Astrocyte (in vitro differentiated cells and primary cell): ENCODE measurements around the gene HERC2. TPM values are rescaled to one million over a fixed set of nuclear protein-coding genes. Genes with fewer than 3 reads are reported as not detected.

Experiments used
- DNase-seq: peaks from one replicate; pipeline ENCODE4 v3.0.0-alpha.2; 2010; ENCODE audit warnings: low read depth
- FAIRE-seq: peaks from 2 replicates; lab custom pipeline; 2011; peaks lifted over from hg19 to GRCh38; lab: Jason Lieb, UNC
- H2AFZ ChIP-seq: 2 replicates; pipeline ENCODE4 v1.6.0; 2012; ENCODE audit warnings: low read depth, low read length, inconsistent platforms
- H3K27ac ChIP-seq: 2 replicates; pipeline ENCODE4 v1.5.1; 2011; ENCODE audit warnings: low read depth, low read length, inconsistent platforms
- H3K27me3 ChIP-seq: 2 replicates; pipeline ENCODE4 v1.6.0; 2011; ENCODE audit warnings: low read length, inconsistent platforms; ENCODE audit not compliant: insufficient read depth
- H3K36me3 ChIP-seq: 2 replicates; pipeline ENCODE4 v1.5.1; 2011; ENCODE audit warnings: low read length, inconsistent platforms; ENCODE audit not compliant: insufficient read depth
- H3K4me1 ChIP-seq: 2 replicates; pipeline ENCODE4 v1.5.1; 2011; ENCODE audit warnings: low read length, inconsistent platforms; ENCODE audit not compliant: insufficient read depth
- H3K4me2 ChIP-seq: 2 replicates; pipeline ENCODE4 v1.6.0; 2012; ENCODE audit warnings: low read length, inconsistent platforms
- H3K4me3 ChIP-seq: 2 replicates; pipeline ENCODE4 v1.5.1; 2011; ENCODE audit warnings: low read depth, mild to moderate bottlenecking, low read length, inconsistent platforms; ENCODE audit not compliant: insufficient read depth
- H3K79me2 ChIP-seq: 2 replicates; pipeline ENCODE4 v1.6.0; 2012; ENCODE audit warnings: mild to moderate bottlenecking, low read length, inconsistent platforms; ENCODE audit not compliant: insufficient read depth
- H3K9ac ChIP-seq: 2 replicates; pipeline ENCODE4 v1.6.0; 2012; ENCODE audit warnings: mild to moderate bottlenecking, low read length, inconsistent platforms
- H3K9me3 ChIP-seq: 2 replicates; pipeline ENCODE4 v1.5.1; 2012; ENCODE audit warnings: low read depth, mild to moderate bottlenecking, low read length, inconsistent platforms; ENCODE audit not compliant: insufficient read depth
- H4K20me1 ChIP-seq: 2 replicates; pipeline ENCODE4 v1.6.0; 2012; ENCODE audit warnings: low read length, inconsistent platforms; ENCODE audit not compliant: insufficient read depth
- H3K27ac Mint-ChIP-seq: one replicate; pipeline ENCODE4 v1.8.0; 2021; ENCODE audit warnings: mild to moderate bottlenecking, mixed read lengths; ENCODE audit not compliant: unreplicated experiment
- H3K27me3 Mint-ChIP-seq: one replicate; pipeline ENCODE4 v1.8.0; 2021; ENCODE audit warnings: low read depth, mixed read lengths; ENCODE audit not compliant: unreplicated experiment
- H3K36me3 Mint-ChIP-seq: one replicate; pipeline ENCODE4 v1.8.0; 2021; ENCODE audit warnings: low read depth, mixed read lengths; ENCODE audit not compliant: unreplicated experiment
- H3K4me1 Mint-ChIP-seq: one replicate; pipeline ENCODE4 v1.8.0; 2021; ENCODE audit warnings: low read depth, mixed read lengths; ENCODE audit not compliant: unreplicated experiment
- H3K4me3 Mint-ChIP-seq: one replicate; pipeline ENCODE4 v1.8.0; 2021; ENCODE audit warnings: mild to moderate bottlenecking, moderate library complexity, mixed read lengths; ENCODE audit not compliant: unreplicated experiment
- H3K9me3 Mint-ChIP-seq: one replicate; pipeline ENCODE4 v1.8.0; 2021; ENCODE audit warnings: mild to moderate bottlenecking, mixed read lengths; ENCODE audit not compliant: unreplicated experiment
- EZH2 ChIP-seq: IDR thresholded peaks from 2 replicates; pipeline ENCODE4 v1.6.1; 2012; ENCODE audit warnings: mild to moderate bottlenecking, low read length, inconsistent platforms; ENCODE audit not compliant: insufficient read depth
- total RNA-seq: library from RNA; stranded (reverse); gene quantifications from 2 replicates; pipeline ENCODE4 v1.2.1, GENCODE V29; 2021
- TF ChIP-seq, protein P1 (sequence below): IDR thresholded peaks from 2 replicates; pipeline ENCODE4 v1.5.1; 2011; ENCODE audit warnings: low read depth, mild to moderate bottlenecking, inconsistent platforms, low read length, moderate library complexity; ENCODE audit not compliant: insufficient read depth

Gene HERC2
- total RNA-seq, 1 donor from 2014 or later = 61.5 TPM

DNA sequence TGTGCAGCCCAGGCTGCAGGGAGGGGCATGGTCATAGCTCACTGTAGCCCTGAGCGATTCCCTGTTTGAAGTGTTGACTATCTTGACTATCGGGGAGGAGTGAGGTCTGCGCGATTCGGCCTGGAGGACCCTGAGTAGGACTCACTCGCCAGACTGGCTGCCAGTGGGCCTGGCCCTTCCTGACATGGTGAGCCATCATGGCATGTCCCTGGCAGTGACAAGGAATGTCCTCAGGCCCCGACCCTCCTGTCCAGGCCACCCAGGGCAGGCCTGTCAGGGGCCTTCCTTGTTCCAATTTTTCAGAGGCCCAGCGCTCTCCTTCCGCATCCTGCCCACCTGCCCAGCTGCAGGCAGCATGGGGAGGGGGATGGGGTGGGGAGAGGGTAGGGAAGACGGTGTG is 217.7 kb downstream of the HERC2 start:
- DNase-seq = no peak
- Mint-ChIP-seq H3K27ac (no peak overlapping the region), H3K9me3 (no peaks in the 10 kb centered on the region), H3K36me3 (no peaks in the 10 kb centered on the region), H3K4me1 (no peaks in the 10 kb centered on the region), H3K4me3 (no peak overlapping the region), H3K27me3 (peaks cover 35% of the 10 kb centered on the region)
- H3K27ac ChIP-seq = no peak overlapping the region
- no peaks in the 10 kb centered on the region for H3K79me2 ChIP-seq
- no peak overlapping the region for H3K4me2 ChIP-seq
- no peak for FAIRE-seq
- H3K4me3 ChIP-seq = no peak overlapping the region
- H3K27me3 ChIP-seq = peaks cover 8% of the 10 kb centered on the region
- H3K9me3 ChIP-seq = no peaks in the 10 kb centered on the region
- H3K9ac ChIP-seq = no peak overlapping the region
- no peaks in the 10 kb centered on the region for H4K20me1 ChIP-seq
- H2AFZ ChIP-seq = no peak overlapping the region
- no peaks in the 10 kb centered on the region for H3K36me3 ChIP-seq
- no peak for TF ChIP-seq EZH2
- TF ChIP-seq, protein P1, sequence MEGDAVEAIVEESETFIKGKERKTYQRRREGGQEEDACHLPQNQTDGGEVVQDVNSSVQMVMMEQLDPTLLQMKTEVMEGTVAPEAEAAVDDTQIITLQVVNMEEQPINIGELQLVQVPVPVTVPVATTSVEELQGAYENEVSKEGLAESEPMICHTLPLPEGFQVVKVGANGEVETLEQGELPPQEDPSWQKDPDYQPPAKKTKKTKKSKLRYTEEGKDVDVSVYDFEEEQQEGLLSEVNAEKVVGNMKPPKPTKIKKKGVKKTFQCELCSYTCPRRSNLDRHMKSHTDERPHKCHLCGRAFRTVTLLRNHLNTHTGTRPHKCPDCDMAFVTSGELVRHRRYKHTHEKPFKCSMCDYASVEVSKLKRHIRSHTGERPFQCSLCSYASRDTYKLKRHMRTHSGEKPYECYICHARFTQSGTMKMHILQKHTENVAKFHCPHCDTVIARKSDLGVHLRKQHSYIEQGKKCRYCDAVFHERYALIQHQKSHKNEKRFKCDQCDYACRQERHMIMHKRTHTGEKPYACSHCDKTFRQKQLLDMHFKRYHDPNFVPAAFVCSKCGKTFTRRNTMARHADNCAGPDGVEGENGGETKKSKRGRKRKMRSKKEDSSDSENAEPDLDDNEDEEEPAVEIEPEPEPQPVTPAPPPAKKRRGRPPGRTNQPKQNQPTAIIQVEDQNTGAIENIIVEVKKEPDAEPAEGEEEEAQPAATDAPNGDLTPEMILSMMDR = no peak
- H3K4me1 ChIP-seq = peaks cover 7% of the 10 kb centered on the region

DNA sequence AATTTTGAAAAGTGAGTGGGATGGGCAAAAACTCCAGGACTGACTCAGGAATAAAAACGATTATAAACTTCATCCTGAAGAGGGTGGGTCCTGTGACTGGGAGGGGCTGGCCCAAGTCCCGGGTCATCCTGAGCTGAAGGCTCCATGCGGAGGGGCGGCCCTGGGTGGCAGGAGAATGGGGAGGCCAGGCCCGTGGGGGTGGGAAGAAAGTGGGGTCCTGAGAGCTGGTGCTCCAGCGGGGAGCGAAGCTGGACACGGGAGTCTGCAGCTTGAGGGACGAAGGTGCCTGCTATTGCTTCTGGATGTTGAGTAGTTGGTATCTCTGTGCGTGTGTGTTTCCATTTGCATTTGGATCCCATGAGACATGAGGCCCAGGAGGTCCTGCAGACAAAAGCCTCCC is 218.1 kb downstream of the HERC2 start:
- no peaks in the 10 kb centered on the region for H4K20me1 ChIP-seq
- H3K4me3 ChIP-seq = no peak overlapping the region
- H3K9ac ChIP-seq = no peak overlapping the region
- H3K36me3 ChIP-seq = no peaks in the 10 kb centered on the region
- no peak overlapping the region for H2AFZ ChIP-seq
- H3K4me1 Mint-ChIP-seq = no peaks in the 10 kb centered on the region
- no peak for TF ChIP-seq EZH2
- TF ChIP-seq, protein P1 = no peak
- H3K36me3 Mint-ChIP-seq = no peaks in the 10 kb centered on the region
- H3K79me2 ChIP-seq = no peaks in the 10 kb centered on the region
- no peaks in the 10 kb centered on the region for H3K9me3 Mint-ChIP-seq
- FAIRE-seq = no peak
- H3K27me3 ChIP-seq = peaks cover 11% of the 10 kb centered on the region
- H3K4me3 Mint-ChIP-seq = no peak overlapping the region
- peaks cover 11% of the 10 kb centered on the region for H3K4me1 ChIP-seq
- DNase-seq = no peak
- no peak overlapping the region for H3K27ac Mint-ChIP-seq
- no peak overlapping the region for H3K4me2 ChIP-seq
- peaks cover 35% of the 10 kb centered on the region for H3K27me3 Mint-ChIP-seq
- no peaks in the 10 kb centered on the region for H3K9me3 ChIP-seq
- H3K27ac ChIP-seq = no peak overlapping the region

DNA sequence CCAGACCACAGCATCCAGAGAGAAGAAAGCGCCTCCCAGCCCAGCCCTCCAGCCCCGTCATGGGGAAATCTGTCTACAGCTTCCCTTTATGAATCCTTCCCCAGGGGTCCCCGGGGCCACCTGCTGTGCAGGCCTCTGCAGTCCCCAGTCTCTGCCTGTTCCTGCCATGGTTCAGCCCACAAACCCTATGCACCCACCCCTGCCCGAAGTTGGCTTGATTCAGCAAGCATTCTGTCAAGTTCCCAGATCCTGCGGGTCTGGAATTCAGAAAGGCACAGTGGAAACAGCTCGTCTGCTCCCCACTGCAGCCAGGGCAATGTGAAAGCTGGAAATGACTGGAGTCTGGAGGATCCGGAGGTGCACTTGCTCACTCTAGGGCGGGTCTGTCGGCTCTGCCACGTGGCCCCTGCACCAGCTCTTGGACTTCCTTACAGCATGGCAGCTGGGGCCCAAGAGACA is 220.0 kb downstream of the HERC2 start:
- Histone ChIP-seq H3K36me3 (no peaks in the 10 kb centered on the region), H3K79me2 (no peaks in the 10 kb centered on the region), H3K4me3 (no peak overlapping the region), H3K4me1 (peaks cover 12% of the 10 kb centered on the region), H3K9me3 (no peaks in the 10 kb centered on the region), H3K9ac (no peak overlapping the region), H2AFZ (no peak overlapping the region), H3K27ac (no peak overlapping the region), H3K4me2 (no peak overlapping the region), H3K27me3 (peaks cover 18% of the 10 kb centered on the region), H4K20me1 (peaks cover 12% of the 10 kb centered on the region)
- TF ChIP-seq EZH2 = no peak
- TF ChIP-seq, protein P1 = no peak
- FAIRE-seq = no peak
- H3K27me3 Mint-ChIP-seq = peaks cover 39% of the 10 kb centered on the region
- H3K4me1 Mint-ChIP-seq = peaks cover 13% of the 10 kb centered on the region
- no peaks in the 10 kb centered on the region for H3K36me3 Mint-ChIP-seq
- H3K9me3 Mint-ChIP-seq = no peaks in the 10 kb centered on the region
- H3K27ac Mint-ChIP-seq = no peak overlapping the region
- H3K4me3 Mint-ChIP-seq = no peak overlapping the region
- no peak for DNase-seq
